GM12872 (cell line): ENCODE measurements around the gene ZFHX2.

ENCODE experiments used
- TF ChIP-seq, protein P1 (sequence below): IDR thresholded peaks from 3 replicates; pipeline ENCODE4 v1.5.1; 2011; ENCODE audit warnings: low read depth, mild to moderate bottlenecking, low read length, moderate library complexity; ENCODE audit not compliant: insufficient read depth

The ZFHX2 gene

GRCh38 chr14:23481979-23482822, 69.4 kb downstream of the ZFHX2 start:
- TF ChIP-seq, protein P1, sequence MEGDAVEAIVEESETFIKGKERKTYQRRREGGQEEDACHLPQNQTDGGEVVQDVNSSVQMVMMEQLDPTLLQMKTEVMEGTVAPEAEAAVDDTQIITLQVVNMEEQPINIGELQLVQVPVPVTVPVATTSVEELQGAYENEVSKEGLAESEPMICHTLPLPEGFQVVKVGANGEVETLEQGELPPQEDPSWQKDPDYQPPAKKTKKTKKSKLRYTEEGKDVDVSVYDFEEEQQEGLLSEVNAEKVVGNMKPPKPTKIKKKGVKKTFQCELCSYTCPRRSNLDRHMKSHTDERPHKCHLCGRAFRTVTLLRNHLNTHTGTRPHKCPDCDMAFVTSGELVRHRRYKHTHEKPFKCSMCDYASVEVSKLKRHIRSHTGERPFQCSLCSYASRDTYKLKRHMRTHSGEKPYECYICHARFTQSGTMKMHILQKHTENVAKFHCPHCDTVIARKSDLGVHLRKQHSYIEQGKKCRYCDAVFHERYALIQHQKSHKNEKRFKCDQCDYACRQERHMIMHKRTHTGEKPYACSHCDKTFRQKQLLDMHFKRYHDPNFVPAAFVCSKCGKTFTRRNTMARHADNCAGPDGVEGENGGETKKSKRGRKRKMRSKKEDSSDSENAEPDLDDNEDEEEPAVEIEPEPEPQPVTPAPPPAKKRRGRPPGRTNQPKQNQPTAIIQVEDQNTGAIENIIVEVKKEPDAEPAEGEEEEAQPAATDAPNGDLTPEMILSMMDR, result no peak

DNA sequence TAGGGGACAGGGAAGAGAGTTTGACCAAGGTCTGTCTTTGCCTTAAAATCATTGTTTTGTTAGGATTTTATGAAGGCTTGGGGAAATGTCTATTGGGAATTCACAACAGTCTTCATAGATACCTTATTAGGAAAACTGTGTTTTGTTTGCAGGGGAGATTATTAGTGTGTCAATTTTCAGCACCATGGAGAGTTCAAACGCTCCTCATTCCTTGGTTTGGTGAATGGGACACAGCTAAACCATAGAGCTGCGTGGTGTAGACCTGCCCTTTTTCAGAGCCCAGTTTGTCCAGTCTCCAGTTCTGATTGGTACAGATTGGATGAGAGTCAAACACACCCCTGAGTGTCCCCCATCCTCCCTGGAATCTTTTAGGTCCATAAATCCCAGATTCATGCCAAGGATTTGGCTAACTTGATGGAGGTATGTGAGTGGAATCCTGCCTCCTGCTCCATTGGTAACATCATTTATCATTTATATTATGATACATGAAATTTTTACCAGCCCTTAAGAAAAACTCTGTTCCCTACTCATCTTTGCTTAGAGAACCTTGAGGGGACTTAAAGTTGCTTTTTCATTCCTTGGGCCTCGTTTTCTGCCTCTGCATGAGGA, 70.1 kb downstream of the ZFHX2 start:
- TF ChIP-seq, protein P1, result no peak

- TF ChIP-seq, protein P1, result peak; percentile 64
Observed at GRCh38 chr14:23478109-23478759, 73.3 kb downstream of the ZFHX2 start.

- TF ChIP-seq, protein P1, result no peak
Observed at GRCh38 chr14:23470947-23471346, 80.6 kb downstream of the ZFHX2 start.
